Caco-2 (cell line): ENCODE results near the gene RPP14. TPM values are rescaled to one million over a fixed set of nuclear protein-coding genes. Genes with fewer than 3 reads are reported as not detected.
A peak's percentile ranks its signal among the peaks of the same experiment; 100 is the strongest.

Source experiments
- BruUV-seq: library from RNA; stranded (reverse); fragments of 400-500 nt; replicated peaks from 2 replicates; lab custom pipeline; 2021; lab: Mats Ljungman, UMichigan
- CTCF ChIA-PET: fragments of 300-600 bp; sonication (Branson Sonifier 250); formaldehyde crosslinking; loops from one replicate; lab custom pipeline; 2022; ENCODE audit warnings: antibody characterized with exemption; lab: Charles Lee
- POLR2A ChIA-PET: fragments of 300-600 bp; sonication (Branson Sonifier 250); formaldehyde crosslinking; loops from one replicate; lab custom pipeline; 2022; ENCODE audit warnings: antibody characterized with exemption; lab: Charles Lee
- DNase-seq, 2 experiments: peaks; one replicate each; pipeline versions ENCODE4 v3.0.0 to v3.0.0-alpha.2; 2020 to 2022
- H3K27me3 ChIP-seq: replicated peaks from 2 replicates; pipeline ENCODE4 v1.6.0; 2011; ENCODE audit warnings: low read length; ENCODE audit not compliant: control insufficient read depth, insufficient read depth
- H3K36me3 ChIP-seq: 2 replicates; pipeline ENCODE4 v1.5.1; 2011; ENCODE audit warnings: low read length; ENCODE audit not compliant: control insufficient read depth, insufficient read depth
- H3K4me1 ChIP-seq: fragments of 250-450 bp; sonication (Bioruptor Pico); 2 replicates; pipeline ENCODE4 v1.5.1; 2020; ENCODE audit warnings: mild to moderate bottlenecking
- H3K4me3 ChIP-seq: 2 replicates; pipeline ENCODE4 v1.5.1; 2011; ENCODE audit warnings: low read depth, mild to moderate bottlenecking, control low read depth, low read length
- H3K9me3 ChIP-seq: fragments of 250-450 bp; sonication (Bioruptor Pico); 2 replicates; pipeline ENCODE4 v1.5.1; 2020; ENCODE audit warnings: mild to moderate bottlenecking, moderate library complexity
- H3K27ac Mint-ChIP-seq: one replicate; pipeline ENCODE4 v1.8.0; 2022; ENCODE audit warnings: mixed read lengths; ENCODE audit not compliant: unreplicated experiment
- H3K27me3 Mint-ChIP-seq: one replicate; pipeline ENCODE4 v1.8.0; 2022; ENCODE audit warnings: mixed read lengths; ENCODE audit not compliant: insufficient read depth, unreplicated experiment
- H3K36me3 Mint-ChIP-seq: one replicate; pipeline ENCODE4 v1.8.0; 2022; ENCODE audit warnings: mild to moderate bottlenecking, mixed read lengths; ENCODE audit not compliant: insufficient read depth, unreplicated experiment
- H3K4me1 Mint-ChIP-seq: one replicate; pipeline ENCODE4 v1.8.0; 2022; ENCODE audit warnings: low read depth, mixed read lengths; ENCODE audit not compliant: unreplicated experiment
- H3K4me3 Mint-ChIP-seq: one replicate; pipeline ENCODE4 v1.8.0; 2022; ENCODE audit warnings: mild to moderate bottlenecking, moderate library complexity, mixed read lengths; ENCODE audit not compliant: unreplicated experiment
- H3K9me3 Mint-ChIP-seq: one replicate; pipeline ENCODE4 v1.8.0; 2022; ENCODE audit warnings: mixed read lengths; ENCODE audit not compliant: unreplicated experiment
- intact Hi-C: fragments of 100-400 bp; cut with micrococcal nuclease; formaldehyde crosslinking; loops from one replicate; pipeline ENCODE4 v1.10.0; 2022; ENCODE audit not compliant: unreplicated experiment
- total RNA-seq: library from RNA; stranded (reverse); gene quantifications from 2 replicates; pipeline ENCODE4 v1.2.3, GENCODE V29; 2022
- TF ChIP-seq, protein P1 (sequence below), 2 experiments: fragments of 200-600 bp in 1 of 2; IDR thresholded peaks; 1 replicate in 1 of 2; 2 replicates in 1 of 2; pipeline versions ENCODE4 v1.5.1 to v1.8.0; 2011 to 2022; ENCODE audit warnings: antibody characterized with exemption in 1 of 2, control low read depth in 1 of 2, inconsistent platforms in 1 of 2, low read depth in 1 of 2, low read length in 1 of 2, mild to moderate bottlenecking in 1 of 2, moderate library complexity in 1 of 2; ENCODE audit not compliant: insufficient read depth in 1 of 2, severe bottlenecking in 1 of 2, unreplicated experiment in 1 of 2

Gene RPP14
- total RNA-seq, 1 experiment from 2014 or later, result 24.7 TPM

DNA sequence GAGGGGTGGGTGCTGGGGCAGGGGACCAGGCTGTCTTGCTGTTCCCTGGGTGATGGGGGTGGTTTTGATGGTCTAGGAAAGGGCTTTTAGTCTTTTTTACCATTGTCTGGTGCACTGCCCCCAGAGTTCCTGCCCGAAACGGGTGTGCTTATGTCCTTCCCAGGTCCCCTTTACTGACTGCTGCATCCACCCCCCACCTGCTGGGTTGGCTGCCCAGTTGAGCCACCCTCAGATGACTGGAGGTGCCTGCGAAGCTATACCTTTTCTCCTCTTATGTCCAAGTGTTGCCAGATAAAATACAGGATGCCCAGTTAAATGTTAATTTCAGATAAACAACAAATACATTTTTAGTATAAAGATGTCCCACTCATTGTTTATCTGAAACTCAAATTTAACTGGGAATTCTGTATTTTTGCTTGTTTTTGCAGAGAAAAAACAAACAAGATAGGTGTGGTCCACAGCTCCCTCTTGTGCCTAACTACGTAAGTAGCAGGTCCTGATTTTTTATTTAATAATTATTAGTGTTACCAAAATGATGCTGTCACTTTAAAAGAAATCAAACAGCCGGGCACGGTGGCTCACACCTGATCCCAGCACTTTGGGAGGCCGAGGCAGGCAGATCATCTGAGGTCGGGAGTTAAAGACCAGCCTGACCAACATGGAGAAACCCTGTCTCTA, 6.1 kb upstream of the RPP14 start:
- ChIA-PET POLR2A (no interaction called here), CTCF (interaction anchor here (0.6 to 2.4 kb wide), 12 partner anchors 29 to 313 kb away, joined by 3 to 41 read pairs (median 4); partner anchors contain the start of genes ABHD6 and FLNB)
- no peaks in the 10 kb centered on the region for H3K36me3 ChIP-seq
- no peak overlapping the region for H3K4me3 ChIP-seq
- no peaks in the 10 kb centered on the region for H3K9me3 Mint-ChIP-seq
- H3K36me3 Mint-ChIP-seq, result no peaks in the 10 kb centered on the region
- no peak overlapping the region for H3K27ac Mint-ChIP-seq
- intact Hi-C loops, result loop anchor here (1.0 kb wide), 2 partner anchors 83 to 113 kb away; no protein-coding TSS in a partner anchor
- H3K27me3 ChIP-seq, result no peaks in the 10 kb centered on the region
- no peaks in the 10 kb centered on the region for H3K4me1 Mint-ChIP-seq
- TF ChIP-seq, protein P1, sequence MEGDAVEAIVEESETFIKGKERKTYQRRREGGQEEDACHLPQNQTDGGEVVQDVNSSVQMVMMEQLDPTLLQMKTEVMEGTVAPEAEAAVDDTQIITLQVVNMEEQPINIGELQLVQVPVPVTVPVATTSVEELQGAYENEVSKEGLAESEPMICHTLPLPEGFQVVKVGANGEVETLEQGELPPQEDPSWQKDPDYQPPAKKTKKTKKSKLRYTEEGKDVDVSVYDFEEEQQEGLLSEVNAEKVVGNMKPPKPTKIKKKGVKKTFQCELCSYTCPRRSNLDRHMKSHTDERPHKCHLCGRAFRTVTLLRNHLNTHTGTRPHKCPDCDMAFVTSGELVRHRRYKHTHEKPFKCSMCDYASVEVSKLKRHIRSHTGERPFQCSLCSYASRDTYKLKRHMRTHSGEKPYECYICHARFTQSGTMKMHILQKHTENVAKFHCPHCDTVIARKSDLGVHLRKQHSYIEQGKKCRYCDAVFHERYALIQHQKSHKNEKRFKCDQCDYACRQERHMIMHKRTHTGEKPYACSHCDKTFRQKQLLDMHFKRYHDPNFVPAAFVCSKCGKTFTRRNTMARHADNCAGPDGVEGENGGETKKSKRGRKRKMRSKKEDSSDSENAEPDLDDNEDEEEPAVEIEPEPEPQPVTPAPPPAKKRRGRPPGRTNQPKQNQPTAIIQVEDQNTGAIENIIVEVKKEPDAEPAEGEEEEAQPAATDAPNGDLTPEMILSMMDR (IDR thresholded peaks at IDR 0.05; ENCODE audit: insufficient read depth in 1 of 2, low read depth in 1 of 2, low read length in 1 of 2, severe bottlenecking in 1 of 2, unreplicated experiment in 1 of 2), result peak; percentile 30 to 69
- no peak overlapping the region for H3K4me3 Mint-ChIP-seq
- BruUV-seq, result no TSS peak
- H3K4me1 ChIP-seq, result no peaks in the 10 kb centered on the region
- H3K27me3 Mint-ChIP-seq, result no peaks in the 10 kb centered on the region
- peak in 1 of 2 experiments; percentile 17 for DNase-seq
- peaks cover 3% of the 10 kb centered on the region; the same call in 1 of the 2 replicates for H3K9me3 ChIP-seq

DNA sequence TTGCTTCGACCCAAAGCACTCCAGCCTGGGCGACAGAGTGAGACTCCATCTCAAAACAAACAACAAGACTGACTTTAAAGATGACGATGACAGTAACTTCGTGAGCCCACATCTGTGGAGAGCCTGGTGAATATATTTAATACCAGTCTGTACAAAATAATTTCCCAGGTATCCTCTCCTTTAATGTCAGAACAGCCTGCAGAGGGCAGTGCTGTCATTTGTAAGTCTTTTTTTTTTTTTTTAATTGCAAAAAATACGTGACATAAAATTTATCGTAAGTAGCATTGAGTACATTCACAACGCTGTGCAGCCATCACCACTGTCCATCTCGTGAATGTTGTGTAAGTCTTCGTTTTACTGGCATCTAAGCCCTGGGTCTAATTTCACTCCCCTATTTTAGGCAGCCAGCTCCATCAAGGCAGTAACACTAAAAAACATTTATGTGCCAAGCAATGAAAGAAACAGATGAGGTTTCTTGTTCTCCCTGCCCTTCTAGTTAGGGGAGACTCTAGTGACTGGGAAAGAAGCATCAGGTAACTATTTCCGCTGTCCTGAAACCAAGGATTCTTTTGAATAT, 1.7 kb downstream of the RPP14 start:
- ChIA-PET POLR2A (no interaction called here), CTCF (interaction anchor here (1.1 to 2.0 kb wide), 3 partner anchors 86 to 132 kb away, joined by 3 to 4 read pairs (median 3); no protein-coding TSS in a partner anchor)
- Mint-ChIP-seq H3K27ac (no peak overlapping the region), H3K4me3 (peak overlapping the region; percentile 99), H3K27me3 (no peaks in the 10 kb centered on the region), H3K9me3 (no peaks in the 10 kb centered on the region), H3K36me3 (peaks cover 57% of the 10 kb centered on the region), H3K4me1 (peaks cover 7% of the 10 kb centered on the region)
- DNase-seq, result peak in 1 of 2 experiments; percentile 22
- H3K4me3 ChIP-seq, result peak overlapping the region; percentile 54
- BruUV-seq, result no TSS peak
- H3K4me1 ChIP-seq, result 0 out of 2 replicates have a peak, but pooled peaks cover 10% of the 10 kb centered on the region
- H3K36me3 ChIP-seq, result peaks cover 2% of the 10 kb centered on the region
- H3K9me3 ChIP-seq, result no peaks in the 10 kb centered on the region
- no peaks in the 10 kb centered on the region for H3K27me3 ChIP-seq
- intact Hi-C loops, result loop anchor here (2.0 kb wide), 3 partner anchors 59 to 225 kb away; partner anchors contain the start of gene ABHD6
- TF ChIP-seq, protein P1 (IDR thresholded peaks at IDR 0.05; ENCODE audit: insufficient read depth in 1 of 2, low read depth in 1 of 2, low read length in 1 of 2, severe bottlenecking in 1 of 2, unreplicated experiment in 1 of 2), result peak; percentile 23 to 32

DNA sequence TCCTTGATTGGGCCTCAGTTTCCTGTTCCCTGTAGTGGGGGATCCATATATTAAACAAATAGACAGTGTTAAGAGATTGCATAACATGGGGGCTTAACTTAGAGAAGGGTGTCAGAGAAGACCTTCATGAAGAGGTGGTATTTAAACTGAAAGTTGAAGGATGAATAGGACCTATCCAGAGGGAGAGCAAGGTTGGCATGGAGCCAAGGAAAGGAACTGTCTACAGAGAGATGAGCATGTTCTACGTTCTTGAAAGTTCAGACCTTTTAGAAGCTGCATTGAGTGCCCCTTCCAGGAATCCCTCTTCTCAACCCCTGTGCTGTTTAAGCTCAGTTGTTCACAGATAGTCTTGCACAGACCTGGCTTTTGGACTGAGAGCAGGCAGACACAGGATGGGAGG, 2.7 kb downstream of the RPP14 start:
- no peak for DNase-seq
- H3K36me3 Mint-ChIP-seq, result peaks cover 67% of the 10 kb centered on the region
- TF ChIP-seq, protein P1 (IDR thresholded peaks at IDR 0.05; ENCODE audit: insufficient read depth in 1 of 2, low read depth in 1 of 2, low read length in 1 of 2, severe bottlenecking in 1 of 2, unreplicated experiment in 1 of 2), result no peak
- H3K4me1 ChIP-seq, result 0 out of 2 replicates have a peak, but pooled peaks cover 10% of the 10 kb centered on the region
- H3K4me3 ChIP-seq, result no peak overlapping the region
- no TSS peak for BruUV-seq
- H3K4me3 Mint-ChIP-seq, result peak overlapping the region; percentile 5
- H3K4me1 Mint-ChIP-seq, result peaks cover 7% of the 10 kb centered on the region
- ChIA-PET CTCF (interaction anchor here (0.7 to 2.0 kb wide), 4 partner anchors 17 to 300 kb away, joined by 3 to 5 read pairs (median 4); no protein-coding TSS in a partner anchor), POLR2A (no interaction called here)
- peaks cover 2% of the 10 kb centered on the region for H3K36me3 ChIP-seq
- H3K9me3 Mint-ChIP-seq, result no peaks in the 10 kb centered on the region
- intact Hi-C loops, result no loop called here
- no peak overlapping the region for H3K27ac Mint-ChIP-seq
- H3K27me3 Mint-ChIP-seq, result no peaks in the 10 kb centered on the region
- no peaks in the 10 kb centered on the region for H3K9me3 ChIP-seq
- no peaks in the 10 kb centered on the region for H3K27me3 ChIP-seq
